ENCODE results near the gene PPP2R2B.

The PPP2R2B gene

DNA sequence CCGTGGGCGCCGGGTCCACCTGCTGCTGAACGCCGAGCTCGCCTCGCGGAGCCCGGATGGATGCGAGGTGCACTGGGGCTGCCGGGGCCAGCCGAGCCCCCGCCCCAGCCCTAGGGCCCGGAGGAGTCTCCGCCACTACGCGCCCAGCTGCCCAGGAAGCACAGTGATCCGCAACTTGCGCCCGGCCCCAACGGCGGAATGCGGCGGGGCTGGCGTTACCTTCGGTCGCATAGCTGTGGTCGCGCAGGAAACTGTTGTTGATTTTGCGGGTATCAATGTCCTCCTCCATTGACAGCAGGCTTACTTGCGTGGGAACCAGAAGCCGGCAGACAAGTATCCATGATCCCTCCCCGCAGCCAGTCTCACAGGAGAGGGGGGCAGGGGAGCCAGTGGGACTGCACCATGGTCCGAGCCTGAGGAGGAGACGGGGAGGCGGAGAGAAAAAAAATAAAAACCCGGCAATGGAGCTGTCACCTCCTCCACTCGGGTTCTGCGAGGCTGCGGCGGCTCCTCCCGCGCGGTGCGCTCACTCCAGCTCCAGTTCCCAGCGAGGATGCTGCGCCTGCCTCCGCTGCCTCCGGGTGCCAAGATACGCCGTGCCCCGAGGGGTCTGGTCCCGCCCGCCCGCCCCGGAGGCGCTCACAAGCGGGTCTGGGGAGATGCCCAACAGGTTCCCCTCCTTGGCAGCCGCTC lies 628 bp downstream of the PPP2R2B start:
- no peak for TF ChIP-seq JUND (IDR thresholded peaks at IDR 0.05; ENCODE audit: low read depth)
- DNase-seq (ENCODE audit: low read depth in 1 of 2, low spot score in 1 of 2): no peak
- in situ Hi-C loops (cut with HindIII; ENCODE audit: low pct_unique_long_range_greater_than_20kb, low sequenced_read_pairs): no loop called here

DNA sequence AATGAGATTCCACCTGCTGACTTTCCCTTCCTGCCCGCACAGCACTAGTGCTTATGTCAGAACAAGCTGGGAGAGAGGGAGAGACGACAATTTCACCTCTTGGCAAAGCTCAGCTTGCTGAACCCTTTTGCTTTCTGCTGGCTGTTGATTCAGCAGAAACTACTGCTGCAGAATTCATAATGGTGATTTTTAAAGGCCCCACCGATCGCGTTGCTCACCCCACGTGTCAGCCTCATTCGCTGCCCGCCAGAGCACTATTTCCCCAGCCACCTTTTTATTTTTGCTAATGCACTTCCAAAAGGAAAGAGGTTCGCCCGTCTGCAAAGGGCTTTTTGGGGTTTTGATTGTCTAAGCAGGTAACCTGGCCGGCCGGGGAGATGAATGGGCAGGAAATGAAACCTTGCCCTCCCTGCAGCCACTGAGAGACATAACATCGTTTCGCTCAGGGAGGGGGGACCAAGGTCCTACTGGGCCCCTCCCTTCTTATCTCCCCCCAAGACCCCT lies 1.3 kb downstream of the PPP2R2B start:
- no peak for TF ChIP-seq JUND (IDR thresholded peaks at IDR 0.05; ENCODE audit: low read depth)
- no peak for DNase-seq (ENCODE audit: low read depth in 1 of 2, low spot score in 1 of 2)
- in situ Hi-C loops (cut with HindIII; ENCODE audit: low pct_unique_long_range_greater_than_20kb, low sequenced_read_pairs): no loop called here

DNA sequence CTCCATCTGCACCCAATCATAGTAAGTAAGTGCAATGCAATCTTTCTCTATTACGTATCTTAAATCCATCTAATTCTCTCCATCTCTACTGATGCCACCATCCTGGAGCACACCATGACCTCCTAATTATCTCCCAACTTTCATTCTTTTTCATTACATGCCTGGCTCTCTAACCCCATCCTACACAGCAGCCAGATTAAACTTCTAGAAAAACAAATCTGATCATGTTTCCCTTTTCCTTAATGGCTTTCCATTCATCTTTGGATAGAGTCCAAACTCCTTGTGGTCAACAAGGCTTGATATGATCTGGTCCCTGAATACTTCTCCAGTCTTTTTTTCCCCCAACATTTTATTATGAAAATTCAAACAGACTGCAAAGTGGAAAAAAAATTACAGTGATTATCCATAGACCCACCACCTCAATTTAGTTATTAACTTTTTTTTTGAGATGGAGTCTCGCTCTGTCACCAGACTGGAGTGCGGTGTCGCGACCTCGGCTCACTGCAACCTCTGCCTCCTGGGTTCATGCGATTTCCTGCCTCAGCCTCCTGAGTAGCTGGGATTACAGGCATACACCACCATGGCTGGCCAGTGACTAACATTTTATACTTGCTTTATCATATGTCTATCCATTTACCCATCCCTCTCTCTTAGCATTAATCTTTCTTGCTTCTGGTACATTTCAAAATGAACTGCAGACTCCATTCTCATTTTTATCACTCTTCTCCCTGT lies 5.2 kb downstream of the PPP2R2B start:
- DNase-seq (ENCODE audit: low read depth in 1 of 2, low spot score in 1 of 2): no peak
- TF ChIP-seq JUND (IDR thresholded peaks at IDR 0.05; ENCODE audit: low read depth): no peak

DNA sequence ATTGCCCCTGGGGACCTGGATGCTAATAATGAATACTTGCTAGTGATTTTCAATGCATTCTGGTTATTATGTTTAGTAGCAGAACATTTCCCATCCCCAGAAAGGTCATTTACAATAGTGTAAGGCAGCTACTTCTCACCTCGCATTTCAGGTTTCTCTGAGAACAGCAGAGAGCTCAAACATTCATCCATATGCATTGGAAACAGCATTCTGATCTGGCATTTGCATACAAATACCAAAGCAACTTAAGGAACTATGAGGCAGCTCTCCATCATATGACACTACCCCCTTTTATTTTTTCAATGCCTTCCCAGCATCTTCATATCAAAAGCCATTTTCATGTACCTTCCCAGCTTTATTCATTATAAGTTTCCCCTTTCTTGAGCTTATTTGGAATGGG lies 6.4 kb downstream of the PPP2R2B start:
- no peak for DNase-seq (ENCODE audit: low read depth in 1 of 2, low spot score in 1 of 2)
- no peak for TF ChIP-seq JUND (IDR thresholded peaks at IDR 0.05; ENCODE audit: low read depth)
- in situ Hi-C loops (cut with HindIII; ENCODE audit: low pct_unique_long_range_greater_than_20kb, low sequenced_read_pairs): no loop called here

More for the DNA sequence above, 5.2 kb downstream of the PPP2R2B start:
- in situ Hi-C loops (cut with HindIII; ENCODE audit: low pct_unique_long_range_greater_than_20kb, low sequenced_read_pairs): no loop called here

DNA sequence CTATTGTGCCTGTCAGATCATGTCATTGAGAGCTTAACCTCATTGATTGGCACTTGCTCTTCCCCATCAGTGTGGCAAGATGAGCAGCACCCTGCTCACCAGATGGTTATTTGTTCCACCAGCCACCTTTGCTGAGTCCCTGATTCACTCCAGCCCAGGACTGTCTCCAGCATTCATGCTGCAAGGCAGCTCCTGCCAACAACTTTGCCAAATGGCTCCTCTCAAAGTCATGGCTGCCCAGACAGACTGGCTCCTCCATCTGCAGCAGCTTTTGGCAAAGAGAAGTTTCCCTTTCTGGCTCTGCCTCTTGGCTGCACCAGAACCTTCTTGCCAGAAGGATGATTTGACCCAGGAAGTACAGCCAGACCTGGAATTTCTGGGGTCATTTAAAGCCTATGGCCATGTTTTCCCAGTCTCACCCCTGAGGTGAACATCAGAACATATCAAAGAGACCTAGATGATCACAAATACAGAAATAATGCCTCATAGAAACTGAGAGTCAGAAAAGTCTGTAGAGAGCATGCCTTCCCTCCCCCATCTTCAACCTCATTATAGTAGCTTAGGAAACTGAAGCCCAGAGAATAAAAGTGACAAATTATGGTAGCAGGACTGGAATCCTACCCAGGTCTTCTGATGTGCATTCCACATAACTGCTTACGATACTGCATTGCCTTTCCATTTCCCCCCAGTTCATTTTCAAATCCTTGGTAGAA lies 10.4 kb downstream of the PPP2R2B start:
- DNase-seq (ENCODE audit: low read depth in 1 of 2, low spot score in 1 of 2): no peak
- no peak for TF ChIP-seq JUND (IDR thresholded peaks at IDR 0.05; ENCODE audit: low read depth)
- in situ Hi-C loops (cut with HindIII; ENCODE audit: low pct_unique_long_range_greater_than_20kb, low sequenced_read_pairs): no loop called here

DNA sequence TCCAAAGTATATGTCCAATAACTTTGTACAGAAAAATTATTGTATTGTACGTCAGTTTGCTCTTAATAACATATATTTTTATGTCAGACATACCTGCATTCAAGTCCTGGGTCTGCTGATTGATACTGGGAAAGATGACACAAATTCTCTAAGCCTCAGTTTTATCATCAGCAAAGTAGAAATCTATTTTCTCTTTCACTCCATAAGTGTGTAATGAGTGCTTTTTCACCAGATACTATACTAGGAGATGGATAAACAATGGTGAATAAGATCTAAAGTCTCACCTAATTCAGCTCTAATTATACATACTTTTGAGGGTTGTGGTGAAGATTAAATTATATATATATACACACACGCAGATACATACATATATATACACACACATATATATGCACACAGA lies 12.3 kb downstream of the PPP2R2B start:
- in situ Hi-C loops (cut with HindIII; ENCODE audit: low pct_unique_long_range_greater_than_20kb, low sequenced_read_pairs): no loop called here
- no peak for TF ChIP-seq JUND (IDR thresholded peaks at IDR 0.05; ENCODE audit: low read depth)
- no peak for DNase-seq (ENCODE audit: low read depth in 1 of 2, low spot score in 1 of 2)

DNA sequence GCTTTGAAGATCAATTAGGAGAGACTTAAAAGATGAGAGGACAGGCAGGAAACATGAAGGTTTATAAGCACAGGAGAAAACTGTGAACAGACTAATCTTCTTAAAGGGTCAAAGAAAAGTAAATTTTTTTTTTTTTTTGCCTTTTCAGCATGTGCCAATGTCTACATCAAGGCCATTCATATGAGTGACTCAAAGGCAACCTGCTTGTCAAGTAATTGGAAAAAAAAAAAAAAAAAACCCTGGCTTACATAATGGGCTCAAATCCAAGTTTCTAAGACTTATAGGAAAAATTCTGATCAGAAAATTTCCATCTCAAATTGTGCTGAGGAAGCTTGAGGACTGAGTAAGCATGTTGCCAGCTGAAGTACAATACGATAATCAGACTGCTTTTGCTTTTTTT lies 15.9 kb downstream of the PPP2R2B start:
- DNase-seq (ENCODE audit: low read depth in 1 of 2, low spot score in 1 of 2): no peak
- no peak for TF ChIP-seq JUND (IDR thresholded peaks at IDR 0.05; ENCODE audit: low read depth)
- in situ Hi-C loops (cut with HindIII; ENCODE audit: low pct_unique_long_range_greater_than_20kb, low sequenced_read_pairs): no loop called here

DNA sequence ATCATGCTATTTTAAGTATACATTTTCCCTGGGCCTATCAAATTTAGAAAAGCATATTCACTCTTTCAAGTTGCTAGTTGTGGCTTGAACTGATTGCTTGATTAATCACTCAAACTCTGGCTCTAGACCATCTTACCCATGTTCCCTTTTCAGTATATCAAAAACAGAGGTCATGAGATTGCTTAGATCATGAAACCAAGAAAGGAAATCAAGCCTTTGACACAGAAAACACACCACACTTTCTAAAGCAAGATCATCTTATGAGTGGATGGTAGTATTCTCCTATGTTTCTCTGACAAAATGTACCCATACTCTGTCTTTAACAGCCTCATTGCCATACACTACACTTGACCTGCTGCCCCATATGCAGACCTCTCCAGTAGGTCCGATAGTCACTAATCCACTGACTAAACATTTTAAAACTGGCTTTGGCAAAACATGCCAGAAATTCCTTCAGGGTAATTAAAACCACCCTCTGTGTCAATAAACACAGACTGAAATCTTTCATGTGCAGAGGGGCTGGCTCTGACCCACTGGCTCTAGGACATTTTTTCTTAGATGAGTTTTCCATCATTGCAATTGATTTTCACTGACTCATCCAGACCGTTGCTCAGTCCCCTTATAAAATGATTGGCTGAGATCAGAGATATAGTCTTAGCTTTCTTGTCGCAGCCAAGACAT lies 18.2 kb downstream of the PPP2R2B start:
- DNase-seq (ENCODE audit: low read depth in 1 of 2, low spot score in 1 of 2): no peak
- no peak for TF ChIP-seq JUND (IDR thresholded peaks at IDR 0.05; ENCODE audit: low read depth)
- in situ Hi-C loops (cut with HindIII; ENCODE audit: low pct_unique_long_range_greater_than_20kb, low sequenced_read_pairs): no loop called here

DNA sequence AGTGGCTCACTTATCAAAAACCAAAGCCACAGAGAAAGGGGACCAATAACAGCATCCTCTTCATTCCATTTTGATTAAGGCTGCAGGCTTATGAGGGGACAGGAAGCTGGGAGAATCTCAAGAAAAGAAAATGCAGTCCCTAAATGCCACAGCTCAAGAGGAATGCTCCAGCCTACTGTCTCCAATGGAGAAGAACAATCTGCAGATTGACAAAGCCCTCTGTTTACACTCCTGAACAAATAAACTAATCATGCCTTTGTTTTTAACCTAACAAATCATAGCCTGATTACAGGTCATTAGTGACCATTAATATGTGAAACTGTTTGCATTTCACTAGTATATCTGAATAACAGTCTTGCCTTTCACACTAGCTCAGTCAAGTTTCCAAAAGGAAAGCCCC lies 26.5 kb downstream of the PPP2R2B start:
- TF ChIP-seq JUND (IDR thresholded peaks at IDR 0.05; ENCODE audit: low read depth): no peak
- DNase-seq (ENCODE audit: low read depth in 1 of 2, low spot score in 1 of 2): no peak
- in situ Hi-C loops (cut with HindIII; ENCODE audit: low pct_unique_long_range_greater_than_20kb, low sequenced_read_pairs): no loop called here

DNA sequence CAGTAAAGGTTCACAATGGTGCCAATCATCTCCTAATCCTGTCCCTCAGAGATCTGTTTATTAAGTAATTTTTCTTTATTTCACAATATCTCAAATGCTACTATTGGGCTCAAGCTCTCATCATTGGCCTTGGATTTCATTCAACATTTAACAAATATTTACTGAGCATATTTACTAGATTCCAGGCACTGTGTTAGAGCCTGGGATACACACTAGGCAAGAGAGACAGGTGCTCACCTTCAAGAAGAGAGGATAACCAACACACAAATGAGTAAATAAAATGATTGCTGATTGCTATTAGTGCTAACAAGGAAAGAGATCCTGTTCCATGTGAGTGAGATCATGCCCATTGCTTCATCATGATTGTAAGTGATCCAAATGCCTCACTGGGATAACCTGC lies 27.4 kb downstream of the PPP2R2B start:
- no peak for TF ChIP-seq JUND (IDR thresholded peaks at IDR 0.05; ENCODE audit: low read depth)
- in situ Hi-C loops (cut with HindIII; ENCODE audit: low pct_unique_long_range_greater_than_20kb, low sequenced_read_pairs): no loop called here
- no peak for DNase-seq (ENCODE audit: low read depth in 1 of 2, low spot score in 1 of 2)

DNA sequence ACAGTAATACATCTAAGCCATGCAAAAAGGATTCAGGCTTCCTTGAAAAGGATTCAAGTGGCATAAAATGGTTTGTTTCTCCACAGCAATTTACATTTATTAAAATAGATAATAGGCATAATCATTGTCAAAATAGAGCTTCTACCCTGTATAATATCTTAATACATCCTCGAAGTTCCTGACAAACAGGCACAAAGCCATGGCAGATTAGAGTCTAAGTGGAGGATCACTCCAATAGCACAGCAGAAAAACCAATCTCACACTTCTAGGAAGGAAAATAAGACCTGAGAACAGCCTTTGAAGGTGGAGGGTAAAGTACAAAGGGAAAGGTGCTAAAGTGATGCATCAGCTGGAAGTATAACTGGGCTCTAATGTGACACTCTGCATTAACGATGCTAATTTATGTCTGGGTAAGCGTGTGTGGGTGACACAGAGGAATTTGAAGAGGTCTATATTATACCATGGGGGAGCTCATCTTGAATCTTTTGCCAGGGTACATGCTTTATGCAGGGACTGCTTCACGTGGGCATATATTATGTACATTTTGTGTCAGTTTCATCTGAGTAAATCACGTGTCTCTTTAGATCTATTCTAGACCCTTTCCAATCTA lies 28.8 kb downstream of the PPP2R2B start:
- in situ Hi-C loops (cut with HindIII; ENCODE audit: low pct_unique_long_range_greater_than_20kb, low sequenced_read_pairs): no loop called here
- TF ChIP-seq JUND (IDR thresholded peaks at IDR 0.05; ENCODE audit: low read depth): no peak
- DNase-seq (ENCODE audit: low read depth in 1 of 2, low spot score in 1 of 2): no peak

DNA sequence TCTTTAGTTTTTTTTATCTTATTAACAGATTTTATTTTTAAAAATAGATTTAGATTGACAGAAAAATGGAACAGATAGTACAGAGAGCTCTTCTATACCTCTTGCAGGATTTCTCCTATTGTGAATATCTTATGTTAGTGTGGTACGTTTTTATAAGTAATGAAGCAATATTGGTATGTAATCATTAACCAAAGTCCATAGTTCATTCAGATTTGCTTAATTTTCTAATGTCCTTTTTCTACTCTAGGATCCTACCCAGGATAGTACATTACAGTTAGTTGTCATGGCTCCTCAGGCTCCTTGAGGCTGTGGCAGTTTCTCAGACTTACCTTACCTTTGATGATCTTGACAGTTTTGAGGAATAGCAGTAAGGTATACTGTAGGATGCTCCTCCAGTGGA lies 30.4 kb downstream of the PPP2R2B start:
- DNase-seq (ENCODE audit: low read depth in 1 of 2, low spot score in 1 of 2): no peak
- TF ChIP-seq JUND (IDR thresholded peaks at IDR 0.05; ENCODE audit: low read depth): no peak
- in situ Hi-C loops (cut with HindIII; ENCODE audit: low pct_unique_long_range_greater_than_20kb, low sequenced_read_pairs): no loop called here
